Measurements from ENCODE around the gene SOCS2. TPM values are rescaled to one million over a fixed set of nuclear protein-coding genes. Genes with fewer than 3 reads are reported as not detected.

SOCS2 gene
- total RNA-seq, 1 donor from 2014 or later = 20.0 TPM

GRCh38 chr12:93533310-93533709 is 39.2 kb upstream of the SOCS2 start:
- Histone ChIP-seq H3K27ac (no peak overlapping the region), H3K4me1 (no peaks in the 10 kb centered on the region), H3K36me3 (no peaks in the 10 kb centered on the region), H3K27me3 (ENCODE audit: low read depth) (no peaks in the 10 kb centered on the region), H3K9me3 (no peaks in the 10 kb centered on the region), H3K4me3 (no peak overlapping the region)
- peak; percentile 43 to 60 for ATAC-seq
- intact Hi-C loops (cut with DNase I) = no loop called here
- TF ChIP-seq CTCF (IDR thresholded peaks at IDR 0.05) = no peak
- no peak for DNase-seq

GRCh38 chr12:93536111-93536765 is 36.2 kb upstream of the SOCS2 start:
- TF ChIP-seq CTCF (IDR thresholded peaks at IDR 0.05) = no peak
- intact Hi-C loops (cut with DNase I) = no loop called here
- no peak overlapping the region for H3K4me3 ChIP-seq
- no peak overlapping the region for H3K27ac ChIP-seq
- H3K27me3 ChIP-seq (ENCODE audit: low read depth) = no peaks in the 10 kb centered on the region
- H3K4me1 ChIP-seq = no peaks in the 10 kb centered on the region
- ATAC-seq = no peak
- no peak for DNase-seq
- no peaks in the 10 kb centered on the region for H3K9me3 ChIP-seq
- no peaks in the 10 kb centered on the region for H3K36me3 ChIP-seq

- Histone ChIP-seq H3K9me3 (no peaks in the 10 kb centered on the region), H3K27me3 (ENCODE audit: low read depth) (no peaks in the 10 kb centered on the region), H3K27ac (no peak overlapping the region), H3K36me3 (no peaks in the 10 kb centered on the region), H3K4me1 (no peaks in the 10 kb centered on the region), H3K4me3 (no peak overlapping the region)
- ATAC-seq = no peak
- no peak for DNase-seq
- intact Hi-C loops (cut with DNase I) = no loop called here
- TF ChIP-seq CTCF (IDR thresholded peaks at IDR 0.05) = no peak
These were observed 35.5 kb upstream of the SOCS2 start for GRCh38 chr12:93536766-93537488.

GRCh38 chr12:93537769-93538168 is 34.7 kb upstream of the SOCS2 start:
- DNase-seq (no peak), ATAC-seq (no peak)
- intact Hi-C loops (cut with DNase I) = no loop called here
- H3K4me1 ChIP-seq = no peaks in the 10 kb centered on the region
- H3K9me3 ChIP-seq = no peaks in the 10 kb centered on the region
- H3K36me3 ChIP-seq = no peaks in the 10 kb centered on the region
- H3K27me3 ChIP-seq (ENCODE audit: low read depth) = no peaks in the 10 kb centered on the region
- no peak for TF ChIP-seq CTCF (IDR thresholded peaks at IDR 0.05)
- H3K4me3 ChIP-seq = no peak overlapping the region
- H3K27ac ChIP-seq = no peak overlapping the region

GRCh38 chr12:93539821-93540220 is 32.7 kb upstream of the SOCS2 start:
- intact Hi-C loops (cut with DNase I) = no loop called here
- TF ChIP-seq CTCF (IDR thresholded peaks at IDR 0.05) = no peak
- Histone ChIP-seq H3K27me3 (ENCODE audit: low read depth) (no peaks in the 10 kb centered on the region), H3K9me3 (no peaks in the 10 kb centered on the region), H3K4me3 (no peak overlapping the region), H3K4me1 (no peaks in the 10 kb centered on the region), H3K27ac (no peak overlapping the region), H3K36me3 (no peaks in the 10 kb centered on the region)
- ATAC-seq (no peak), DNase-seq (no peak)

Measured in lower lobe of right lung (tissue), 2 donors.